MM.1S (cell line): Measurements from ENCODE around the gene HDDC3.
"Not testable (repeated sequence)": the region's sequence is repeated elsewhere in the genome, so short reads cannot be mapped to it uniquely, and the experiment has no call there.

Source experiments
- DNase-seq: peaks from one replicate; pipeline ENCODE4 v3.0.0-alpha.2; 2015
- H2AFZ ChIP-seq: fragments of 300-600 bp; sonication (generic); 2 replicates; pipeline ENCODE4 v1.6.0; 2016; ENCODE audit warnings: antibody characterized with exemption, low read length
- H3F3A ChIP-seq: fragments of 300-600 bp; sonication (generic); 2 replicates; pipeline ENCODE4 v1.6.1; 2016; ENCODE audit warnings: mild to moderate bottlenecking, antibody characterized with exemption, low read length, moderate library complexity, mixed read lengths; ENCODE audit not compliant: insufficient read depth
- H3K27ac ChIP-seq: fragments of 300-600 bp; sonication (generic); 2 replicates; pipeline ENCODE4 v1.5.1; 2016; ENCODE audit warnings: mild to moderate bottlenecking, low read length
- H3K27me3 ChIP-seq: fragments of 300-600 bp; sonication (generic); replicated peaks from 2 replicates; pipeline ENCODE4 v1.6.0; 2016; ENCODE audit warnings: low read length; ENCODE audit not compliant: insufficient read depth
- H3K36me3 ChIP-seq: fragments of 300-600 bp; sonication (generic); replicated peaks from 2 replicates; pipeline ENCODE4 v1.6.1; 2016; ENCODE audit warnings: mild to moderate bottlenecking, low read length, mixed read lengths; ENCODE audit not compliant: insufficient read depth
- H3K4me1 ChIP-seq: fragments of 300-600 bp; sonication (generic); 2 replicates; pipeline ENCODE4 v1.6.1; 2016; ENCODE audit warnings: low read length, mixed read lengths
- H3K4me2 ChIP-seq: fragments of 300-600 bp; sonication (generic); 2 replicates; pipeline ENCODE4 v1.6.0; 2016; ENCODE audit warnings: low read depth, low read length
- H3K4me3 ChIP-seq: fragments of 300-600 bp; sonication (generic); 2 replicates; pipeline ENCODE4 v1.5.1; 2016; ENCODE audit warnings: low read length, mixed read lengths
- H3K79me2 ChIP-seq: fragments of 300-600 bp; sonication (generic); 2 replicates; pipeline ENCODE4 v1.6.1; 2016; ENCODE audit warnings: mixed run types, low read length, mixed read lengths
- H3K9ac ChIP-seq: fragments of 300-600 bp; sonication (generic); 2 replicates; pipeline ENCODE4 v1.6.1; 2016; ENCODE audit warnings: low read length, mixed read lengths
- H3K9me2 ChIP-seq: fragments of 300-600 bp; sonication (generic); replicated peaks from 2 replicates; pipeline ENCODE4 v1.6.1; 2016; ENCODE audit warnings: mild to moderate bottlenecking, low read length, mixed read lengths; ENCODE audit not compliant: insufficient read depth
- H3K9me3 ChIP-seq: fragments of 300-600 bp; sonication (generic); replicated peaks from 2 replicates; pipeline ENCODE4 v1.6.1; 2016; ENCODE audit warnings: mild to moderate bottlenecking, low read length, mixed read lengths; ENCODE audit not compliant: insufficient read depth
- H4K20me1 ChIP-seq: fragments of 300-600 bp; sonication (generic); 2 replicates; pipeline ENCODE4 v1.6.1; 2016; ENCODE audit warnings: mild to moderate bottlenecking, low read length, moderate library complexity, mixed read lengths; ENCODE audit not compliant: insufficient read depth
- CTCF ChIP-seq: fragments of 300-600 bp; sonication (generic); IDR thresholded peaks from 2 replicates; pipeline ENCODE4 v1.5.1; 2016; ENCODE audit warnings: antibody characterized with exemption, low read length, mixed read lengths
- EZH2 ChIP-seq: fragments of 300-600 bp; sonication (generic); optimal IDR thresholded peaks from 2 replicates; pipeline ENCODE3; 2017; ENCODE audit warnings: low read depth, mild to moderate bottlenecking, antibody characterized with exemption, low read length, mixed read lengths
- EZH2phosphoT487 ChIP-seq: fragments of 300-600 bp; sonication (generic); IDR thresholded peaks from 2 replicates; pipeline ENCODE4 v1.6.1; 2018; ENCODE audit warnings: antibody characterized with exemption, low read length

The HDDC3 gene

GRCh38 chr15:90931575-90931827 is 848 bp downstream of the HDDC3 start:
- no peak for DNase-seq
- TF ChIP-seq CTCF (no peak), EZH2 (no peak), EZH2phosphoT487 (no peak)
- Histone ChIP-seq H4K20me1 (no peaks in the 10 kb centered on the region), H3K9me2 (no peaks in the 10 kb centered on the region), H3K27me3 (no peaks in the 10 kb centered on the region), H3F3A (peaks cover 42% of the 10 kb centered on the region), H3K9ac (peak overlapping the region; percentile 82; the same call in 1 of the 2 replicates), H3K4me2 (peak overlapping the region; percentile 85), H3K27ac (peak overlapping the region; percentile 88), H3K36me3 (no peaks in the 10 kb centered on the region), H3K9me3 (no peaks in the 10 kb centered on the region), H3K4me3 (peak overlapping the region; percentile 80), H3K79me2 (peaks cover 25% of the 10 kb centered on the region), H2AFZ (peak overlapping the region; percentile 71; the same call in 1 of the 2 replicates), H3K4me1 (peaks cover 29% of the 10 kb centered on the region)

GRCh38 chr15:90930861-90931574 is 1.3 kb downstream of the HDDC3 start:
- H3K79me2 ChIP-seq = peaks cover 20% of the 10 kb centered on the region
- H3K36me3 ChIP-seq = no peaks in the 10 kb centered on the region
- no peaks in the 10 kb centered on the region for H3K27me3 ChIP-seq
- peak overlapping the region; percentile 82 for H3K9ac ChIP-seq
- peak overlapping the region; percentile 80 for H3K4me3 ChIP-seq
- H4K20me1 ChIP-seq = no peaks in the 10 kb centered on the region
- H3K4me2 ChIP-seq = peak overlapping the region; percentile 85
- TF ChIP-seq EZH2 = no peak
- no peak for TF ChIP-seq EZH2phosphoT487
- TF ChIP-seq CTCF = no peak
- H3K9me2 ChIP-seq = no peaks in the 10 kb centered on the region
- H3K4me1 ChIP-seq = peaks cover 24% of the 10 kb centered on the region
- peak; percentile 17 for DNase-seq
- peak overlapping the region; percentile 71; the same call in 1 of the 2 replicates for H2AFZ ChIP-seq
- no peaks in the 10 kb centered on the region for H3K9me3 ChIP-seq
- peak overlapping the region; percentile 88 for H3K27ac ChIP-seq
- H3F3A ChIP-seq = peaks cover 42% of the 10 kb centered on the region

GRCh38 chr15:90929246-90930019 is 2.9 kb downstream of the HDDC3 start:
- Histone ChIP-seq H3K9me2 (no peaks in the 10 kb centered on the region), H3K79me2 (peaks cover 11% of the 10 kb centered on the region), H3K9ac (peak overlapping the region; percentile 82), H3K27ac (peak overlapping the region; percentile 88), H3K36me3 (no peaks in the 10 kb centered on the region), H3F3A (peaks cover 34% of the 10 kb centered on the region), H3K27me3 (no peaks in the 10 kb centered on the region), H4K20me1 (no peaks in the 10 kb centered on the region), H2AFZ (peak overlapping the region; percentile 43), H3K4me2 (peak overlapping the region; percentile 85), H3K4me1 (peaks cover 23% of the 10 kb centered on the region), H3K4me3 (peak overlapping the region; percentile 80), H3K9me3 (no peaks in the 10 kb centered on the region)
- peak; percentile 33 for DNase-seq
- TF ChIP-seq CTCF (no peak), EZH2 (no peak), EZH2phosphoT487 (no peak)

GRCh38 chr15:90928106-90928505 is 4.2 kb downstream of the HDDC3 start:
- H3K9me2 ChIP-seq, H3K27ac ChIP-seq, H3K4me3 ChIP-seq, H2AFZ ChIP-seq, H3K27me3 ChIP-seq, H3K4me2 ChIP-seq, H4K20me1 ChIP-seq, DNase-seq, H3K9me3 ChIP-seq, H3K36me3 ChIP-seq, H3K9ac ChIP-seq: not testable (repeated sequence)
- H3K4me1 ChIP-seq = peaks cover 16% of the 10 kb centered on the region
- H3K79me2 ChIP-seq = peaks cover 11% of the 10 kb centered on the region
- peaks cover 33% of the 10 kb centered on the region for H3F3A ChIP-seq

- H4K20me1 ChIP-seq, DNase-seq, H3K4me2 ChIP-seq, H3K9me2 ChIP-seq, H3K9me3 ChIP-seq, H3K4me1 ChIP-seq, H3K27ac ChIP-seq, H3K36me3 ChIP-seq, H2AFZ ChIP-seq, H3K9ac ChIP-seq, H3K4me3 ChIP-seq, H3K27me3 ChIP-seq: not testable (repeated sequence)
- Histone ChIP-seq H3K79me2 (peaks cover 11% of the 10 kb centered on the region), H3F3A (peaks cover 29% of the 10 kb centered on the region)
Measured at GRCh38 chr15:90926766-90927165, 5.6 kb downstream of the HDDC3 start.
